ENCODE data around the gene DHRS12. TPM values are rescaled to one million over a fixed set of nuclear protein-coding genes. Genes with fewer than 3 reads are reported as not detected.
A peak's percentile ranks its signal among the peaks of the same experiment; 100 is the strongest.

The DHRS12 gene
- total RNA-seq, 1 experiment from 2014 or later: 8.8 TPM

- Histone ChIP-seq H2BK12ac (ENCODE audit: insufficient read length, low read depth, low read length) (no peak overlapping the region), H2BK20ac (ENCODE audit: low read depth, low read length, poor library complexity, severe bottlenecking) (no peak overlapping the region), H3K4me1 (ENCODE audit: insufficient read depth, low read length) (0 out of 2 replicates have a peak, but pooled peaks cover 3% of the 10 kb centered on the region), H2BK15ac (ENCODE audit: low read depth, low read length) (no peak overlapping the region), H3K56ac (ENCODE audit: insufficient read length, low read depth, low read length) (no peak overlapping the region), H3K79me1 (ENCODE audit: insufficient read depth, low read depth, low read length, poor library complexity, severe bottlenecking) (no peaks in the 10 kb centered on the region), H3K18ac (ENCODE audit: insufficient read length, low read depth, low read length) (no peak overlapping the region), H3K79me2 (ENCODE audit: insufficient read depth, low read length) (peaks cover 2% of the 10 kb centered on the region; the same call in 1 of the 2 replicates), H4K91ac (ENCODE audit: insufficient read length, low read depth, low read length) (no peak overlapping the region), H4K8ac (replicated peaks; ENCODE audit: insufficient read length, low read depth, low read length) (no peak overlapping the region), H3K14ac (ENCODE audit: insufficient read depth, low read length) (no peak overlapping the region), H2AK5ac (ENCODE audit: insufficient read length, low read length) (no peak overlapping the region), H2BK120ac (ENCODE audit: low read depth, low read length, poor library complexity, severe bottlenecking) (no peak overlapping the region), H4K20me1 (ENCODE audit: control insufficient read depth, insufficient read depth, insufficient read length) (no peaks in the 10 kb centered on the region), H3K4ac (ENCODE audit: low read depth, low read length) (no peak overlapping the region), H2AFZ (ENCODE audit: low read length) (no peak overlapping the region), H3K23me2 (ENCODE audit: insufficient read length, low read depth, low read length, poor library complexity, severe bottlenecking) (no peaks in the 10 kb centered on the region), H2BK5ac (ENCODE audit: insufficient read length, low read length) (no peak overlapping the region), H3K27ac (ENCODE audit: insufficient read length, low read depth, low read length) (no peak overlapping the region), H3K23ac (ENCODE audit: insufficient read length, low read depth, low read length) (no peak overlapping the region), H3K27me3 (ENCODE audit: insufficient read depth, low read length) (no peaks in the 10 kb centered on the region), H3K4me2 (ENCODE audit: insufficient read depth, insufficient read length, low read length) (no peak overlapping the region), H3T11ph (ENCODE audit: low read length) (no peak overlapping the region), H4K5ac (ENCODE audit: insufficient read length, low read depth, low read length) (no peak overlapping the region), H3K9ac (ENCODE audit: extremely low read depth, insufficient read length, low read length) (no peak overlapping the region), H3K9me3 (ENCODE audit: control insufficient read depth, low read depth, low read length) (no peaks in the 10 kb centered on the region)
- Mint-ChIP-seq H3K9me3 (no peaks in the 10 kb centered on the region), H3K36me3 (ENCODE audit: insufficient read depth in 1 of 3, low read depth in 3 of 3) (peaks cover 8 to 50% (median 41%) of the 10 kb centered on the region in 3 experiments), H3K4me1 (peaks cover 13 to 17% of the 10 kb centered on the region in 2 experiments), H3K4me3 (no peak overlapping the region), H3K27me3 (ENCODE audit: low read depth) (no peaks in the 10 kb centered on the region), H3K27ac (0 out of 7 replicates have a peak overlapping the region, but pooled peaks of 1 of the 3 experiments have one; percentile 11)
- no peak for TF ChIP-seq CTCF (conservative IDR thresholded peaks at IDR 0.05)
- no CpG with 5 or more reads among the region's 2 CpGs for WGBS (ENCODE audit: extremely low coverage, insufficient read length, low lambda C conversion rate)
- no peak for DNase-seq
These were observed 40.5 kb downstream of the DHRS12 start for GRCh38 chr13:51763486-51763885.
